PC-3 (cell line): Measurements from ENCODE around the gene SPC24.

Source experiments
- EZH2 ChIP-seq: fragments of 300-600 bp; sonication (generic); IDR thresholded peaks from one replicate; pipeline ENCODE4 v1.6.1; 2017; ENCODE audit warnings: antibody characterized with exemption, mild to moderate bottlenecking, low read length; ENCODE audit not compliant: unreplicated experiment
- EZH2phosphoT487 ChIP-seq: fragments of 300-600 bp; sonication (generic); IDR thresholded peaks from 2 replicates; pipeline ENCODE4 v1.6.1; 2018; ENCODE audit warnings: mild to moderate bottlenecking, antibody characterized with exemption, low read length, borderline replicate concordance
- TF ChIP-seq, protein P1 (sequence below): fragments of 300-600 bp; sonication (generic); conservative IDR thresholded peaks from 2 replicates; pipeline ENCODE4 v1.5.1; 2017; ENCODE audit warnings: antibody characterized with exemption, low read depth, mild to moderate bottlenecking, low read length

DNA sequence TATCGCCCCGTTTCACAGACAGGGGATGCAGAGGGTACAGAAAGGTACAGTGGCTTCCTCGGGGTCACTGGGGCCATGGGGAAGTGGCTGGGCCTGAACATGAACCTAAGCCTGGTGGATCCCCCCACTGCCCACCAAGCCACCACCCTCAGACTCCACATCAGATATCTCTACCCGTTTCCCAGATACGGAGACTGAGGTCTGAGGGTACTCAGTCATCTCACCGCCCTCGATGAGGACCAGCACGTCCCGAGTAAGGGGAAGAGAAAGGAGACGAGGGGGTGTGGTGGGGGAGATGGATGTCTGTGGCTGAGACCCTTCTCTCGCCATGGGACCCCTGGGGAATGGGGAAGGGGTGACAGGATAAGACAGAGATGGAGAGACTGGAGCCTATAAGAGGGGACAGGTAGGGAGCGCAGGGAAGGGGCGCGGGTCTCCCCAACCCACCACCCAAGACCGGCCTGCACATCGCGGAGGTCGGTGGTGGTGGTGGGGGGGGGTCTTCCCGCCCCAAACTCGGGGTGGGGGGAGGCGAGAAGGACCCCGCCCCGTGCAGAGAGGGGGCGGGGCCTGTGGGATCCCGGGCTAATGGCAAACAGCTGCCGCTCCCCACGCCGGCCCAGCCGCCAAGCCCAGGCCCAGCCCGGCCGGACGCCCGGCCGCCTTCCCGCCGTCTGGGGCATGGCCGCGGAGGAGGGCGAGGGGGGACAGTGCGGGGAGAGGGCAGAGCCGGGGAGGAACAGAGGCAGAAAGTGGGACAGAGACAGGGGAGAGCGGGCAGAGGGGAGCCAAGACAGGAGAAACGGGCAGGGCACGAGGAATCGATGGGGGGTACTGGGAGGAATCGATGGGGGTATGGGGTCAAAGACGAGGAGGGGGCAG is 41.1 kb upstream of the SPC24 start:
- no peak for TF ChIP-seq EZH2
- TF ChIP-seq, protein P1, sequence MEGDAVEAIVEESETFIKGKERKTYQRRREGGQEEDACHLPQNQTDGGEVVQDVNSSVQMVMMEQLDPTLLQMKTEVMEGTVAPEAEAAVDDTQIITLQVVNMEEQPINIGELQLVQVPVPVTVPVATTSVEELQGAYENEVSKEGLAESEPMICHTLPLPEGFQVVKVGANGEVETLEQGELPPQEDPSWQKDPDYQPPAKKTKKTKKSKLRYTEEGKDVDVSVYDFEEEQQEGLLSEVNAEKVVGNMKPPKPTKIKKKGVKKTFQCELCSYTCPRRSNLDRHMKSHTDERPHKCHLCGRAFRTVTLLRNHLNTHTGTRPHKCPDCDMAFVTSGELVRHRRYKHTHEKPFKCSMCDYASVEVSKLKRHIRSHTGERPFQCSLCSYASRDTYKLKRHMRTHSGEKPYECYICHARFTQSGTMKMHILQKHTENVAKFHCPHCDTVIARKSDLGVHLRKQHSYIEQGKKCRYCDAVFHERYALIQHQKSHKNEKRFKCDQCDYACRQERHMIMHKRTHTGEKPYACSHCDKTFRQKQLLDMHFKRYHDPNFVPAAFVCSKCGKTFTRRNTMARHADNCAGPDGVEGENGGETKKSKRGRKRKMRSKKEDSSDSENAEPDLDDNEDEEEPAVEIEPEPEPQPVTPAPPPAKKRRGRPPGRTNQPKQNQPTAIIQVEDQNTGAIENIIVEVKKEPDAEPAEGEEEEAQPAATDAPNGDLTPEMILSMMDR, result no peak
- no peak for TF ChIP-seq EZH2phosphoT487
